Mucosa of stomach (tissue), 1 donor: ENCODE results near the gene CALD1.

ENCODE experiments used
- H3K27me3 ChIP-seq: one replicate; pipeline ENCODE4 v1.7.0; 2013; ENCODE audit warnings: mild to moderate bottlenecking, low read length; ENCODE audit not compliant: control insufficient read depth, insufficient read depth
- H3K36me3 ChIP-seq: one replicate; pipeline ENCODE4 v1.7.0; 2013; ENCODE audit warnings: low read length; ENCODE audit not compliant: control insufficient read depth, insufficient read depth
- H3K4me1 ChIP-seq: one replicate; pipeline ENCODE4 v1.7.0; 2013; ENCODE audit warnings: mild to moderate bottlenecking, low read length; ENCODE audit not compliant: control insufficient read depth, insufficient read depth
- H3K4me3 ChIP-seq: one replicate; pipeline ENCODE4 v1.7.0; 2013; ENCODE audit warnings: low read length
- H3K9ac ChIP-seq: one replicate; pipeline ENCODE4 v1.7.0; 2013; ENCODE audit warnings: mild to moderate bottlenecking, low read length, moderate library complexity
- H3K9me3 ChIP-seq: one replicate; pipeline ENCODE4 v1.7.0; 2013; ENCODE audit warnings: mild to moderate bottlenecking, low read length, moderate library complexity; ENCODE audit not compliant: control insufficient read depth
- donor health status: Pancreatic carcinoma.

Gene CALD1

GRCh38 chr7:134778941-134779740, at the start of gene CALD1:
TSS of gene CALD1 (plus strand) at chr7:134779634. CDS start at chr7:134867734, 88,100 bp downstream.
- no peaks in the 10 kb centered on the region for H3K9me3 ChIP-seq
- H3K36me3 ChIP-seq: no peaks in the 10 kb centered on the region
- H3K4me1 ChIP-seq: no peaks in the 10 kb centered on the region
- H3K27me3 ChIP-seq: no peaks in the 10 kb centered on the region
- peak within 1 kb of the TSS; percentile 31 for H3K4me3 ChIP-seq
- peak within 1 kb of the TSS; percentile 64 for H3K9ac ChIP-seq

- H3K9ac ChIP-seq: no peak overlapping the region
- H3K36me3 ChIP-seq: no peaks in the 10 kb centered on the region
- no peaks in the 10 kb centered on the region for H3K4me1 ChIP-seq
- no peaks in the 10 kb centered on the region for H3K9me3 ChIP-seq
- no peak overlapping the region for H3K4me3 ChIP-seq
- no peaks in the 10 kb centered on the region for H3K27me3 ChIP-seq
These were observed 49.5 kb upstream of the CALD1 start for GRCh38 chr7:134729895-134730294.

- Histone ChIP-seq H3K4me3 (no peak overlapping the region), H3K36me3 (no peaks in the 10 kb centered on the region), H3K27me3 (no peaks in the 10 kb centered on the region), H3K9me3 (no peaks in the 10 kb centered on the region), H3K4me1 (no peaks in the 10 kb centered on the region), H3K9ac (no peak overlapping the region)
These were observed 49.0 kb upstream of the CALD1 start for GRCh38 chr7:134730411-134730829.

GRCh38 chr7:134731616-134732015, 47.8 kb upstream of the CALD1 start:
- Histone ChIP-seq H3K4me3 (no peak overlapping the region), H3K9ac (no peak overlapping the region), H3K36me3 (no peaks in the 10 kb centered on the region), H3K4me1 (no peaks in the 10 kb centered on the region), H3K9me3 (no peaks in the 10 kb centered on the region), H3K27me3 (no peaks in the 10 kb centered on the region)

DNA sequence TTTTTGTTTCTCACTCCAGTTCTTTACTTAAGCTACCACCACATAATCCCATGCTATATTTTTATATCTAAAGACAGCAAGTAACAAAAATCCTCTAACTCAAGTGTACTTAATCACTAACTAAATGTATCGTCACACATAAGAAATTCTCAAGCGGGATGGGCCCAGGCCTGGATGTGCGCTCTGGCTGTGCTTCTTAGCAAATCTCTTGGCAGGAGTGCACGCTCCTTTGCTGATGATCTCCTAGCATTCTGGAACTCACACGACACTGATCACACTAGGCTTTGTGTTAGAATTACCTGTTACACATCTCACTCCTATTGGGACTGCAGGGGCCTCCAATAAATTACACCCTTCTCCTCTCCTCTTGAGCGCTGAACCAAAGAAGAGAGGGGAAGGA, 46.7 kb upstream of the CALD1 start:
- H3K9me3 ChIP-seq: no peaks in the 10 kb centered on the region
- no peaks in the 10 kb centered on the region for H3K4me1 ChIP-seq
- no peaks in the 10 kb centered on the region for H3K36me3 ChIP-seq
- no peaks in the 10 kb centered on the region for H3K27me3 ChIP-seq
- no peak overlapping the region for H3K4me3 ChIP-seq
- H3K9ac ChIP-seq: no peak overlapping the region

GRCh38 chr7:134736381-134736780, 43.1 kb upstream of the CALD1 start:
- Histone ChIP-seq H3K4me3 (no peak overlapping the region), H3K9me3 (no peaks in the 10 kb centered on the region), H3K27me3 (no peaks in the 10 kb centered on the region), H3K4me1 (no peaks in the 10 kb centered on the region), H3K36me3 (no peaks in the 10 kb centered on the region), H3K9ac (no peak overlapping the region)

DNA sequence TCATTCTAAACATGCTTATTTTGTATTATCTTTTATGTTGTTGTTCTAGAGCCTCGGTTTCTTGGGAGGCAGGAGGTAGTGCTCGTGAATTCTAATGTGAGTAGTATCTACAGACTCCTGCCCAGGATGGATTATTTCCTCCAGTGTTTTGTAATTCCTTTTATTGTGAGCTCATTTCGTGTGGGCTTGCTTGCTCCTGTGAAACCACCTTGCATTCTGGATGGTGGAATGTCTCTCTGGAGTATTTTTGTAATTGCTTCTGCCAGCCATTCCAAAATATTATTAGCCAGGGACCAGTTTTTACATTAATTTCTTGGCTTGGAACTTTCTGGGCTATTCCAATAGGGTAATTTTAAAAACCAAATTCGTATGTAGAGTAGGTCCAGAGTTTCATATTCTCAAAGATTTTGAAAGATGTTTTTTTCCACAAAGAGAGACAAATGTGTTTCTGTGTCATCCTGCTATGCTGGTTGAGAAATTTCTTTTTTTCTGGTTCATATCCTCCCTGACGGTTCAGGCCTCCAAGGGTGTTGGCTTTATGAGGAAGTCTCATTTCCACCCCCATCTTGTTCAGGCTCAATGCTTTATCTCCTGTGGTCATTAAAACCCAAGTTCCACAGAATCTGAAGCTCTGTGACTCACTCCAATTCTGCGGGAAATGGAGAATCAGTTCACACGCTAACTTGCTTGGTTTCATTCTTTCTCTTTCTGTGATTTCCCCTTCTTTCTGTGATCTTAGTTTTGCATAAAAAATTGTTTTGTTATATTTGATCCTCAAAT, 41.7 kb upstream of the CALD1 start:
- no peaks in the 10 kb centered on the region for H3K27me3 ChIP-seq
- H3K4me1 ChIP-seq: no peaks in the 10 kb centered on the region
- no peak overlapping the region for H3K9ac ChIP-seq
- H3K4me3 ChIP-seq: no peak overlapping the region
- H3K36me3 ChIP-seq: no peaks in the 10 kb centered on the region
- no peaks in the 10 kb centered on the region for H3K9me3 ChIP-seq

DNA sequence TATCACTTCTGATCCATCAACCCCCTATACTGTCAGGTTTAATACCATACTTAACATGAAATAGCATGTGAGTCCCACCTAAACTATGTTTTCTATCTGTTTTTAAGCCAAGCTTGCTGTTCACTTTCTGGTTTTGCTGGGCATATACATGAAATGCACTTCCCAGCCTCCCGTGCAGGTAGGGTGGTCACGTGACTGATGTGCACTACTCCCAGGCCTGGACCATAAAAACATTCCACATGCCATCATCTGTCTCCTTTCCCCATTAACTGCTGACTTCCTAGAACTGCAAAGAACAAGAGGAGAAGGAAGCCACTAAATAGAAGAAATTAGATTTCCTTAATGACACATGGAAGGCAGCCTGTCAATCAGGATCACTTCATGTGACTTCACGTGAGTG, 40.1 kb upstream of the CALD1 start:
- Histone ChIP-seq H3K9me3 (no peaks in the 10 kb centered on the region), H3K9ac (no peak overlapping the region), H3K4me3 (no peak overlapping the region), H3K36me3 (no peaks in the 10 kb centered on the region), H3K4me1 (no peaks in the 10 kb centered on the region), H3K27me3 (no peaks in the 10 kb centered on the region)

DNA sequence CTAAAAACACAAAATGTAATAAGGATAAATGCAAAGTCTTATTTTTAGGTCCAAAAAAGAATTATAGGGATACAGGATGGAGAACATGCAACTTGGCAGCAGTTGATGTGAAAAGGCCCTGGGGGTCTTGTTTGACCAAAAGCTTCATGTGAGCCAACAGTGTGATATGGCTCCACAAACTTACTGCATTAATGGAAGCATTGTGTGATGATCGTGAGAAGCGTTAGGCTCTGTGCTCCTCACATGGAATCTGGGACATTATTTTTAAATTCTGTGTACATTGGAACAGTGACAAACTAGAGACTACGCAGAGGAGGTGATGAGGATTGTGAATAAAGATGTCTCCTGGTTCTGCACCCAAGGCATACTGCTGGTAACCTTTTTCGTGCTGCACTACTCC, 39.1 kb upstream of the CALD1 start:
- Histone ChIP-seq H3K4me1 (no peaks in the 10 kb centered on the region), H3K9ac (no peak overlapping the region), H3K9me3 (no peaks in the 10 kb centered on the region), H3K4me3 (no peak overlapping the region), H3K36me3 (no peaks in the 10 kb centered on the region), H3K27me3 (no peaks in the 10 kb centered on the region)

GRCh38 chr7:134741907-134742635, 37.4 kb upstream of the CALD1 start:
- Histone ChIP-seq H3K4me3 (no peak overlapping the region), H3K9ac (no peak overlapping the region), H3K9me3 (no peaks in the 10 kb centered on the region), H3K27me3 (no peaks in the 10 kb centered on the region), H3K36me3 (no peaks in the 10 kb centered on the region), H3K4me1 (no peaks in the 10 kb centered on the region)

GRCh38 chr7:134742688-134743350, 36.6 kb upstream of the CALD1 start:
- Histone ChIP-seq H3K9me3 (no peaks in the 10 kb centered on the region), H3K9ac (no peak overlapping the region), H3K4me1 (no peaks in the 10 kb centered on the region), H3K4me3 (no peak overlapping the region), H3K36me3 (no peaks in the 10 kb centered on the region), H3K27me3 (no peaks in the 10 kb centered on the region)
